Measurements from ENCODE around the gene CSRP2. TPM values are rescaled to one million over a fixed set of nuclear protein-coding genes. Genes with fewer than 3 reads are reported as not detected.

CSRP2 gene
- total RNA-seq, 1 experiment from 2014 or later: 7.8 TPM

DNA sequence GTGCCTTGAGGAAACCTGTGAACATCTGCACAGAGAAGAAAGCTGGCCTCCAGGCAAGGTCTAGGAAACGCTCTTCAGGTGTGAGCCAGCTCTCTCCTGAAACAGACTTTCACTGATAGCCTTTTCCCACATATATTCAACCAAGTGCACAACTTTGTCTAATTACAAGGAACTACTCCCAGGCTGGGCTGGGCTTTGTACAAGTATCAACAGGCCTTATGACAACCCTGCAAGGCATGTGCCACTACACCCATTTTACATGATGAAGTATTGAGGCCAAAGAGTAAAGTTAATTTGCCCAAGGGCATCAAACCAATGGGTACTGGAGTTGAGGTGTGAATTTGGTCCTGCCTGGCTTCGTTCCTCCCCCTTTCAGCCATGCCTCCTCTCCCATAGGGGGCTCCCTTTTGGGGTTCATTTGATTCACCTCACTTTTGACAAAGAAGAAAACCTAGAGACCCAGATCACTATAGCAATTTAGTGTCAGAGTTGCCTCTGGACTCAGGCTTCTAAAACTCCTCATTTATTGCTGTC, 2.1 kb downstream of the CSRP2 start:
- in situ Hi-C loops (cut with HindIII; ENCODE audit: low pct_unique_long_range_greater_than_20kb, low sequenced_read_pairs) (no loop called here), intact Hi-C loops (cut with micrococcal nuclease; ENCODE audit: unreplicated experiment) (no loop called here)
- BruUV-seq (replicated peaks): no TSS peak
- DNase-seq (ENCODE audit: low read depth, low spot score) (no peak), ATAC-seq (no peak)
- H3K4me3 ChIP-seq (ENCODE audit: low read depth in 2 of 2, low read length in 2 of 2): no peak overlapping the region; a peak in 1 of 4 replicates
- peaks cover 4% of the 10 kb centered on the region; the same call in 1 of the 2 replicates for H3K36me3 ChIP-seq (ENCODE audit: control insufficient read depth, insufficient read depth, low read length)
- CTCF ChIA-PET: no interaction called here
- no peak overlapping the region for H3K27ac ChIP-seq (ENCODE audit: low read length)
- POLR2A ChIA-PET: no interaction called here
- H3K27me3 ChIP-seq (ENCODE audit: control insufficient read depth, insufficient read depth, low read length): peaks cover 11% of the 10 kb centered on the region
- peaks cover 10% of the 10 kb centered on the region for H3K4me1 ChIP-seq (ENCODE audit: control insufficient read depth, insufficient read depth, low read length)
- no peaks in the 10 kb centered on the region for H3K9me3 ChIP-seq (ENCODE audit: control insufficient read depth, insufficient read depth, low read depth, low read length)
- TF ChIP-seq TCF7L2 (IDR thresholded peaks at IDR 0.05; ENCODE audit: low read depth, low read length): no peak
- TF ChIP-seq, protein P1, sequence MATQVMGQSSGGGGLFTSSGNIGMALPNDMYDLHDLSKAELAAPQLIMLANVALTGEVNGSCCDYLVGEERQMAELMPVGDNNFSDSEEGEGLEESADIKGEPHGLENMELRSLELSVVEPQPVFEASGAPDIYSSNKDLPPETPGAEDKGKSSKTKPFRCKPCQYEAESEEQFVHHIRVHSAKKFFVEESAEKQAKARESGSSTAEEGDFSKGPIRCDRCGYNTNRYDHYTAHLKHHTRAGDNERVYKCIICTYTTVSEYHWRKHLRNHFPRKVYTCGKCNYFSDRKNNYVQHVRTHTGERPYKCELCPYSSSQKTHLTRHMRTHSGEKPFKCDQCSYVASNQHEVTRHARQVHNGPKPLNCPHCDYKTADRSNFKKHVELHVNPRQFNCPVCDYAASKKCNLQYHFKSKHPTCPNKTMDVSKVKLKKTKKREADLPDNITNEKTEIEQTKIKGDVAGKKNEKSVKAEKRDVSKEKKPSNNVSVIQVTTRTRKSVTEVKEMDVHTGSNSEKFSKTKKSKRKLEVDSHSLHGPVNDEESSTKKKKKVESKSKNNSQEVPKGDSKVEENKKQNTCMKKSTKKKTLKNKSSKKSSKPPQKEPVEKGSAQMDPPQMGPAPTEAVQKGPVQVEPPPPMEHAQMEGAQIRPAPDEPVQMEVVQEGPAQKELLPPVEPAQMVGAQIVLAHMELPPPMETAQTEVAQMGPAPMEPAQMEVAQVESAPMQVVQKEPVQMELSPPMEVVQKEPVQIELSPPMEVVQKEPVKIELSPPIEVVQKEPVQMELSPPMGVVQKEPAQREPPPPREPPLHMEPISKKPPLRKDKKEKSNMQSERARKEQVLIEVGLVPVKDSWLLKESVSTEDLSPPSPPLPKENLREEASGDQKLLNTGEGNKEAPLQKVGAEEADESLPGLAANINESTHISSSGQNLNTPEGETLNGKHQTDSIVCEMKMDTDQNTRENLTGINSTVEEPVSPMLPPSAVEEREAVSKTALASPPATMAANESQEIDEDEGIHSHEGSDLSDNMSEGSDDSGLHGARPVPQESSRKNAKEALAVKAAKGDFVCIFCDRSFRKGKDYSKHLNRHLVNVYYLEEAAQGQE (IDR thresholded peaks at IDR 0.05; ENCODE audit: insufficient read depth in 1 of 2, low read depth in 2 of 2, low read length in 1 of 2): no peak
- TF ChIP-seq SIN3A (IDR thresholded peaks at IDR 0.05; ENCODE audit: borderline replicate concordance, insufficient read depth, low read depth, low read length): no peak

DNA sequence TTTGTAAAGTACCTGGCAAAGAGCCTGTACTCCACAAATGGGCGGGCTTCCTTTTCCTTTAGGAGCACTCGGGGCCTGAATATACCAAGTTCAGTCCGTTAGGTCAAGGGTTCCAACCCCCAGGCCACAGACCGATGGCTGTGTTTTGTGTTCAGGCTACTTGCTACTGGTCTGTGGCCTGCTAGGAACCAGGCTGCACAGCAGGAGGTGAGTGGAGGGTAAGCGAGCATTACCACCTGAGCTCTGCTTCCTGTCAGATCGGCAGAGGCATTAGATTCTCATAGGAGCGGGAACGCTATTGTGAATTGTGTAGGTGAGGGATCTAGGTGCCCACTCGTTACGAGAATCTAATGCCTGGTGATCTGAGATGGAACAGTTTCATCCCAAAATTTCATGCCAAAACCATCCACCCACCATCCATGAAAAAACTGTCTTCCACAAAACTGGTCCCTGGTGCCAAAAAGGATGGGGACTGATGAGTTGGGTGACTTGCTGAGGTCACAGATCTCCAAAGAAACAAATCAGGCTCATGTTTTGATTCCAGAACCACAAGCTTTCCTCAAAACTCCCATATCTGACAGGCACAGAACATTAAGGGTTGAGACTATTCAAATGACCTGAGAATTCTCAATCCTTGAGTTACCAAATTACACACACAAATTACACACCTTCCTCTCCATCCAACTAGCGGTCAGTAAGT, 4.2 kb downstream of the CSRP2 start:
- Histone ChIP-seq H3K4me3 (ENCODE audit: low read depth in 2 of 2, low read length in 2 of 2) (no peak overlapping the region), H3K36me3 (ENCODE audit: control insufficient read depth, insufficient read depth, low read length) (peaks cover 4% of the 10 kb centered on the region; the same call in 1 of the 2 replicates), H3K9me3 (ENCODE audit: control insufficient read depth, insufficient read depth, low read depth, low read length) (no peaks in the 10 kb centered on the region), H3K27ac (ENCODE audit: low read length) (no peak overlapping the region), H3K4me1 (ENCODE audit: control insufficient read depth, insufficient read depth, low read length) (peaks cover 6% of the 10 kb centered on the region), H3K27me3 (ENCODE audit: control insufficient read depth, insufficient read depth, low read length) (peaks cover 9% of the 10 kb centered on the region)
- ChIA-PET POLR2A (no interaction called here), CTCF (no interaction called here)
- no TSS peak for BruUV-seq (replicated peaks)
- intact Hi-C loops (cut with micrococcal nuclease; ENCODE audit: unreplicated experiment) (no loop called here), in situ Hi-C loops (cut with HindIII; ENCODE audit: low pct_unique_long_range_greater_than_20kb, low sequenced_read_pairs) (no loop called here)
- ATAC-seq (no peak), DNase-seq (ENCODE audit: low read depth, low spot score) (no peak)
- TF ChIP-seq POLR2AphosphoS5 (IDR thresholded peaks at IDR 0.05; ENCODE audit: low read depth, low read length) (no peak), TCF7L2 (IDR thresholded peaks at IDR 0.05; ENCODE audit: low read depth, low read length) (no peak), SIN3A (IDR thresholded peaks at IDR 0.05; ENCODE audit: borderline replicate concordance, insufficient read depth, low read depth, low read length) (no peak)
- TF ChIP-seq, protein P1 (IDR thresholded peaks at IDR 0.05; ENCODE audit: insufficient read depth in 1 of 2, low read depth in 2 of 2, low read length in 1 of 2): no peak
- TF ChIP-seq, protein P2, sequence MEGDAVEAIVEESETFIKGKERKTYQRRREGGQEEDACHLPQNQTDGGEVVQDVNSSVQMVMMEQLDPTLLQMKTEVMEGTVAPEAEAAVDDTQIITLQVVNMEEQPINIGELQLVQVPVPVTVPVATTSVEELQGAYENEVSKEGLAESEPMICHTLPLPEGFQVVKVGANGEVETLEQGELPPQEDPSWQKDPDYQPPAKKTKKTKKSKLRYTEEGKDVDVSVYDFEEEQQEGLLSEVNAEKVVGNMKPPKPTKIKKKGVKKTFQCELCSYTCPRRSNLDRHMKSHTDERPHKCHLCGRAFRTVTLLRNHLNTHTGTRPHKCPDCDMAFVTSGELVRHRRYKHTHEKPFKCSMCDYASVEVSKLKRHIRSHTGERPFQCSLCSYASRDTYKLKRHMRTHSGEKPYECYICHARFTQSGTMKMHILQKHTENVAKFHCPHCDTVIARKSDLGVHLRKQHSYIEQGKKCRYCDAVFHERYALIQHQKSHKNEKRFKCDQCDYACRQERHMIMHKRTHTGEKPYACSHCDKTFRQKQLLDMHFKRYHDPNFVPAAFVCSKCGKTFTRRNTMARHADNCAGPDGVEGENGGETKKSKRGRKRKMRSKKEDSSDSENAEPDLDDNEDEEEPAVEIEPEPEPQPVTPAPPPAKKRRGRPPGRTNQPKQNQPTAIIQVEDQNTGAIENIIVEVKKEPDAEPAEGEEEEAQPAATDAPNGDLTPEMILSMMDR (IDR thresholded peaks at IDR 0.05): no peak

Measured in Panc1 (cell line).